HG03103 (cell line): Measurements from ENCODE around the gene AXIN2.

Experiments used
- ATAC-seq: cut with Tn5 transposase; IDR thresholded peaks from one replicate; pipeline ENCODE4 v1.9.1; 2021; ENCODE audit warnings: low read depth; ENCODE audit not compliant: unreplicated experiment

Gene AXIN2

GRCh38 chr17:65584604-65585521 lies 23.4 kb upstream of the AXIN2 start:
- ATAC-seq, result no peak

- ATAC-seq, result no peak
Measured at GRCh38 chr17:65583921-65584603, 22.6 kb upstream of the AXIN2 start.

- ATAC-seq, result no peak
Measured at GRCh38 chr17:65576939-65577338, 15.5 kb upstream of the AXIN2 start.

- no peak for ATAC-seq
Measured at GRCh38 chr17:65573282-65573602, 11.8 kb upstream of the AXIN2 start.

GRCh38 chr17:65572581-65573281 lies 11.3 kb upstream of the AXIN2 start:
- ATAC-seq, result no peak

- no peak for ATAC-seq
Measured at GRCh38 chr17:65572186-65572580, 10.7 kb upstream of the AXIN2 start.

GRCh38 chr17:65568918-65569317 lies 7.5 kb upstream of the AXIN2 start:
- no peak for ATAC-seq

- no peak for ATAC-seq
Measured at GRCh38 chr17:65567566-65567965, 6.1 kb upstream of the AXIN2 start.

- ATAC-seq, result no peak
Measured at GRCh38 chr17:65565559-65565958, 4.1 kb upstream of the AXIN2 start.

GRCh38 chr17:65564793-65565192 lies 3.3 kb upstream of the AXIN2 start:
- no peak for ATAC-seq

GRCh38 chr17:65562206-65562531 lies 721 bp upstream of the AXIN2 start:
- ATAC-seq, result no peak

GRCh38 chr17:65560628-65561451 lies 608 bp downstream of the AXIN2 start:
- ATAC-seq, result peak; percentile 32

- no peak for ATAC-seq
Measured at GRCh38 chr17:65559804-65560627, 1.4 kb downstream of the AXIN2 start.

GRCh38 chr17:65559461-65559803 lies 2.0 kb downstream of the AXIN2 start:
- no peak for ATAC-seq

- no peak for ATAC-seq
Measured at GRCh38 chr17:65558683-65559460, 2.6 kb downstream of the AXIN2 start.

GRCh38 chr17:65558311-65558682 lies 3.2 kb downstream of the AXIN2 start:
- ATAC-seq, result no peak

- no peak for ATAC-seq
Measured at GRCh38 chr17:65557349-65558310, 3.8 kb downstream of the AXIN2 start.

- ATAC-seq, result no peak
Measured at GRCh38 chr17:65556910-65557348, 4.5 kb downstream of the AXIN2 start.
